Aorta (tissue), 5 donors: ENCODE measurements around the gene PPIG. TPM values are rescaled to one million over a fixed set of nuclear protein-coding genes. Genes with fewer than 3 reads are reported as not detected.
A peak's percentile ranks its signal among the peaks of the same experiment; 100 is the strongest.
"Not testable (repeated sequence)": the region's sequence is repeated elsewhere in the genome, so short reads cannot be mapped to it uniquely, and the experiment has no call there.

Source experiments
- ATAC-seq: fragments of 200-7000 bp; cut with Tn5 transposase; one replicate; pipeline ENCODE4 v1.9.1; 2022; ENCODE audit warnings: moderate library complexity; ENCODE audit not compliant: low FRiP score
- DNase-seq, 2 donors: peaks; one replicate each; pipeline ENCODE4 v3.0.0-alpha.2; 2020
- H3K27ac ChIP-seq, 2 donors: one replicate each; pipeline ENCODE4 v1.5.1; 2013; ENCODE audit warnings: low read length in 2 of 2, mild to moderate bottlenecking in 2 of 2, moderate library complexity in 2 of 2, control low read depth in 1 of 2, inconsistent platforms in 1 of 2, low read depth in 1 of 2
- H3K27me3 ChIP-seq, 2 donors: one replicate each; pipeline ENCODE4 v1.6.1; 2013; ENCODE audit warnings: control low read depth in 1 of 2, low read length in 1 of 2, mild to moderate bottlenecking in 1 of 2, moderate library complexity in 1 of 2; ENCODE audit not compliant: insufficient read depth in 2 of 2, control insufficient read depth in 1 of 2
- H3K36me3 ChIP-seq, 2 donors: one replicate each; pipeline ENCODE4 v1.6.1; 2013; ENCODE audit warnings: control low read depth in 1 of 2, low read length in 1 of 2, mild to moderate bottlenecking in 1 of 2; ENCODE audit not compliant: insufficient read depth in 2 of 2, control insufficient read depth in 1 of 2
- H3K4me1 ChIP-seq, 2 donors: one replicate each; pipeline ENCODE4 v1.6.1; 2013; ENCODE audit warnings: low read length in 2 of 2, control low read depth in 1 of 2, mild to moderate bottlenecking in 1 of 2, moderate library complexity in 1 of 2; ENCODE audit not compliant: insufficient read depth in 2 of 2, control insufficient read depth in 1 of 2
- H3K4me3 ChIP-seq, 2 donors: one replicate each; pipeline ENCODE4 v1.5.1; 2013; ENCODE audit warnings: low read length in 2 of 2, control low read depth in 1 of 2, mild to moderate bottlenecking in 1 of 2
- H3K9me3 ChIP-seq: one replicate; pipeline ENCODE4 v1.6.1; 2013; ENCODE audit warnings: mild to moderate bottlenecking, low read length; ENCODE audit not compliant: control insufficient read depth
- WGBS, 2 donors: extraction: QIAGEN DNeasy Blood & Tissue Kit; methylation state at CpG; one replicate each; pipeline ENCODE4 v1.1.7; 2013; 5-methylcytosine and 5-hydroxymethylcytosine counted together
- intact Hi-C, 2 donors: fragments of 100-400 bp; cut with DNase I; formaldehyde crosslinking; loops; one replicate each; pipeline versions ENCODE4 v1.14.2 to v1.15.0; 2022
- polyA plus RNA-seq, 2 donors: library from polyadenylated mRNA; stranded (reverse); fragments of 200-250 nt; gene quantifications; one replicate each; pipeline ENCODE4 v1.2.3, GENCODE V29; 2013
- total RNA-seq, 2 donors: library from RNA; stranded (reverse); fragmentation: NEBNext Ultra II Directional; extraction: Animal tissue kit (Norgen Biotek cat#: 25700); gene quantifications; one replicate each; pipeline ENCODE4 v1.2.1, GENCODE V29; 2021
- donor health status: healthy with polysubstance abuse.
- donor health status: Bipolar disorder and iron deficiency.
- donor health status: DM: no; HTN: no; CAD: no.
- donor health status: DM: no; HTN: no; CAD: no.
- donor health status: DM: yes; HTN: yes; CAD: no.

Gene PPIG
- total and polyA plus RNA-seq, 4 donors = 36.2 to 55.0 (median 47.4) TPM

GRCh38 chr2:169575264-169575663 is 8.9 kb upstream of the PPIG start:
- intact Hi-C loops, DNase-seq, H3K4me3 ChIP-seq, H3K4me1 ChIP-seq, H3K9me3 ChIP-seq, H3K27me3 ChIP-seq, ATAC-seq, H3K27ac ChIP-seq, H3K36me3 ChIP-seq: not testable (repeated sequence)
- 91 to 94% methylated on average over 25 to 36 of the region's 36 CpGs for WGBS, 2 donors

GRCh38 chr2:169579044-169579443 is 5.1 kb upstream of the PPIG start:
- no peaks in the 10 kb centered on the region for H3K9me3 ChIP-seq

GRCh38 chr2:169582552-169583266 is 1.4 kb upstream of the PPIG start:
- H3K27me3 ChIP-seq, H3K4me3 ChIP-seq, H3K4me1 ChIP-seq, DNase-seq, ATAC-seq, H3K9me3 ChIP-seq, H3K36me3 ChIP-seq, H3K27ac ChIP-seq, intact Hi-C loops: not testable (repeated sequence)
- 97 to 98% methylated on average over 10 of the region's 10 CpGs for WGBS, 2 donors

More at GRCh38 chr2:169579044-169579443, 5.1 kb upstream of the PPIG start:
- intact Hi-C loops = no loop called here
- H3K27ac ChIP-seq = no peak overlapping the region
- DNase-seq (no peak), ATAC-seq (no peak)
- no peaks in the 10 kb centered on the region for H3K36me3 ChIP-seq
- no peak overlapping the region for H3K4me3 ChIP-seq
- no peaks in the 10 kb centered on the region for H3K4me1 ChIP-seq
- WGBS, 2 donors = 40 to 62% methylated on average over 6 of the region's 6 CpGs
- no peaks in the 10 kb centered on the region for H3K27me3 ChIP-seq

- Histone ChIP-seq H3K4me3 (peak overlapping the region in 1 of 2 donors; percentile 94), H3K27me3 (no peaks in the 10 kb centered on the region), H3K27ac (no peak overlapping the region), H3K9me3 (no peaks in the 10 kb centered on the region), H3K4me1 (no peaks in the 10 kb centered on the region), H3K36me3 (no peaks in the 10 kb centered on the region)
- no peak for DNase-seq
- no peak for ATAC-seq
- intact Hi-C loops = no loop called here
- WGBS, 2 donors = 97% methylated on average over 5 of the region's 5 CpGs
Measured at GRCh38 chr2:169583518-169583917, 633 bp upstream of the PPIG start.

GRCh38 chr2:169585673-169586072 is 1.5 kb downstream of the PPIG start:
- Histone ChIP-seq H3K27ac (no peak overlapping the region), H3K4me1 (no peaks in the 10 kb centered on the region), H3K36me3 (no peaks in the 10 kb centered on the region), H3K27me3 (no peaks in the 10 kb centered on the region), H3K9me3 (no peaks in the 10 kb centered on the region), H3K4me3 (peak overlapping the region; percentile 63 to 94)
- DNase-seq = no peak
- intact Hi-C loops = no loop called here
- no peak for ATAC-seq
- WGBS, 2 donors = 24% methylated on average over 7 of the region's 7 CpGs

GRCh38 chr2:169590804-169591203 is 6.7 kb downstream of the PPIG start:
- 61 to 67% methylated on average over 8 of the region's 8 CpGs for WGBS, 2 donors
- no peak for ATAC-seq
- intact Hi-C loops = no loop called here

GRCh38 chr2:169596546-169596945 is 12.4 kb downstream of the PPIG start:
- H3K4me3 ChIP-seq, H3K9me3 ChIP-seq, H3K4me1 ChIP-seq, H3K27ac ChIP-seq, ATAC-seq, DNase-seq, intact Hi-C loops, H3K36me3 ChIP-seq, H3K27me3 ChIP-seq: not testable (repeated sequence)
- 82 to 95% methylated on average over 7 of the region's 7 CpGs for WGBS, 2 donors

More at GRCh38 chr2:169590804-169591203, 6.7 kb downstream of the PPIG start:
- Histone ChIP-seq H3K9me3 (no peaks in the 10 kb centered on the region), H3K36me3 (no peaks in the 10 kb centered on the region), H3K4me3 (no peak overlapping the region), H3K27ac (no peak overlapping the region), H3K27me3 (no peaks in the 10 kb centered on the region), H3K4me1 (no peaks in the 10 kb centered on the region)
- DNase-seq = no peak

GRCh38 chr2:169598982-169599381 is 14.8 kb downstream of the PPIG start:
- WGBS, 2 donors = 89 to 94% methylated on average over 2 of the region's 2 CpGs
- Histone ChIP-seq H3K4me1 (no peaks in the 10 kb centered on the region), H3K27me3 (no peaks in the 10 kb centered on the region), H3K27ac (no peak overlapping the region), H3K36me3 (no peaks in the 10 kb centered on the region), H3K4me3 (no peak overlapping the region), H3K9me3 (no peaks in the 10 kb centered on the region)
- DNase-seq = no peak
- no peak for ATAC-seq
- intact Hi-C loops = no loop called here

- DNase-seq (no peak), ATAC-seq (no peak)
- Histone ChIP-seq H3K9me3 (no peaks in the 10 kb centered on the region), H3K4me1 (no peaks in the 10 kb centered on the region), H3K27me3 (no peaks in the 10 kb centered on the region), H3K4me3 (no peak overlapping the region), H3K27ac (no peak overlapping the region), H3K36me3 (no peaks in the 10 kb centered on the region)
- intact Hi-C loops = no loop called here
Measured at GRCh38 chr2:169599568-169599967, 15.4 kb downstream of the PPIG start.
